HG03432 (cell line): Measurements from ENCODE around the gene SLC8B1.

Experiments used
- ATAC-seq: cut with Tn5 transposase; IDR thresholded peaks from one replicate; pipeline ENCODE4 v1.9.1; 2021; ENCODE audit warnings: mild to moderate bottlenecking, moderate library complexity; ENCODE audit not compliant: unreplicated experiment

Gene SLC8B1

DNA sequence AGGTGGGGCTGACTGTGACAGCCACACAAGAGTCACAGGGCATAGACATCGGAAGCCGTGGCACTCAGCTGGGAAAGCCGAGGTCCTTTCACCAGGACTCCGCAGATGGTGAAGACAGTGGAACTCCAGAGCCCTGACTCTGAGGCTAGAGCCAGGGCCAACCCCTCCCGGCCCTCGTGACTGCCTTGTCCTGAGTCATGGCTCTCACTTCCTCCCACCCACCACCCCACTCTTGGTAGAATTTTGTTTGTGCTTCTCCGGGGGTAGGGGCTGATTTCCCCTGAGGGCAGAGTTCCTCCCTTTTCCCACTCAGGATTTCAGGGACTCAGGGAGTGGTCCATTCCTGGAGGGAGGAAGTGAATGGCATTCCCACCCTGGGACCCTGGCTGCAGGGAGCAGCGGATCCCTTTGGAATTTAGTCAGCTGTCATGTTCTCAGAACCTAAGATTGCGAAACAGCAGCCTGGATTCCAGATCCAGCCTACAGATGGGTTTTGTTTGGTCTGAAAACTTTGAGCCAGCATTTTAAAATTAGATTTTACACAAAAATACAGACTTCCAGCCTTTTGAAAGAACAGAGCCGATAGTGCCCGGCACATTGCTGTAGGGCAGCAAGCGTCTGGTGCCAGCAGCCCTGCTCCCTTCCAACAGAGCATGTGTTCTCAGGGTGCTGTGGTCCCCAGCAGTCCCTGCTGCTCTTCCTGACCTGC, 62.9 kb downstream of the SLC8B1 start:
- ATAC-seq = no peak

DNA sequence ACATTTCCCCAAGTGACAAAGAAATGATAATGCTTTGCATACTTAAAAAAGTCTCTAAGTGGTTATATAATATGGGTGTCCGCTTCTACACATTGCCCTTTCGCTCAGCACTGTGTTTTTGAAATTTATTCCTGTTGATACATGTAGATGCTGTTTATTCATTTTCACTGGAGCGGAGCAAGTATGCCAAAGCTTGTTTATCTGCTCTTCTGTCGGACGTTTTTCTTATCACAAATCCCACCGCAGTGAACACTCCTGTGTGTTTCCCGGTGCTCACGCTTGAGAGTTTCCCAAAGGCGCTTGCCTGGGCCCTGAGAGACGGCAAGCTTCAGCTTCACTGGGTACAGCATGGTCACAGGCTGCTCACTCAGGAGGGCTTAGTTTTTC, 63.5 kb downstream of the SLC8B1 start:
- no peak for ATAC-seq

DNA sequence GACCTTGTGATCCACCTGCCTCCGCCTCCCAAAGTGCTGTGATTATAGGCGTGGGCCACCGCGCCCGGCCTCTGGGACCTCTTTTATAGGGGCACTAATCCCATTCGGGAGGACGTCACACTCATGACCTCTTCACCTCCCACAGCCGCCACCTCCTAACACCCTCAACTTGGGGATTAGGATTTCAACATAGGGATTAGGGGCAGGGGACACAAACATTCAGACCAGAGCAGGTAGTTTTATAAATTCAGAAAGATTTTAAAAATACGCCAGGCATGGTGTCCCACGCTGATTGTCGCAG, 64.2 kb downstream of the SLC8B1 start:
- ATAC-seq = no peak

- no peak for ATAC-seq
Observed at GRCh38 chr12:113269257-113269943, 65.5 kb downstream of the SLC8B1 start.

DNA sequence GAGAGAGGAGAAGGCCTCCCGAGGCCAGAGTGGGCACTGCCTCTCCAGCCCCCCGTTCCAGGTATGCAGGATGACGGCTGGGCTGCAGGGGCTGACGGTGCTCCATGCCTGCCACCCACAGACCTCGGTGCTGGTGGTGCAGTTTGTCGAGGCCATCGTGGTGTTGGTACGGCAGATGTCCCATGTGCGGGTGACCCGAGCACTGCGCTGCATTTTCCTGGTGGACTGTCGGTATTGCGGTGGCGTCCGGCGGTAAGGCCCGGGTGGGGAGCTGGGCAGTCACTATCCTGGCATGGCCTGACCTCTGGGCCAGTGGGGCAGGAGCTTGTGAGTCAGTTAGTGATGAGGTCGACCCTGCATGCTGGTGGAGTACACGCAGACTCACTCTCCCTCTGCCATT, 66.3 kb downstream of the SLC8B1 start:
- ATAC-seq = no peak

- ATAC-seq = no peak
Observed at GRCh38 chr12:113268136-113268535, 66.8 kb downstream of the SLC8B1 start.

DNA sequence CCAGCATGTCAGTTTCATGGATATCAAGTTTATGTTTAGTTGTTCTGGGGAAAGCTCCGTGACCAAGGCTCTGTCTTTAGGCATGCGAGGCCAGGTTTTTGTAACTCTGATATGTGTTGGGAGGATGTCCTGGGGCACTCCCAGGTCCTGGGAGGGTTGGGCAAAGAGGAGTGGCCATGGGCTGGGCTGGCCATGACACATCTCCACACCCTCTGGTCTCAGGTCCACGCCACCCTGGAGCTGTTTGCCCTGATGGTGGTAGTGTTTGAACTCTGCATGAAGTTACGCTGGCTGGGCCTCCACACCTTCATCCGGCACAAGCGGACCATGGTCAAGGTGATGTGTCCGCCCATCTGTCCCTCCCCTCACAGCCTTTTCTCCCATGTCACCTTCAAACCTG, 67.3 kb downstream of the SLC8B1 start:
- no peak for ATAC-seq

DNA sequence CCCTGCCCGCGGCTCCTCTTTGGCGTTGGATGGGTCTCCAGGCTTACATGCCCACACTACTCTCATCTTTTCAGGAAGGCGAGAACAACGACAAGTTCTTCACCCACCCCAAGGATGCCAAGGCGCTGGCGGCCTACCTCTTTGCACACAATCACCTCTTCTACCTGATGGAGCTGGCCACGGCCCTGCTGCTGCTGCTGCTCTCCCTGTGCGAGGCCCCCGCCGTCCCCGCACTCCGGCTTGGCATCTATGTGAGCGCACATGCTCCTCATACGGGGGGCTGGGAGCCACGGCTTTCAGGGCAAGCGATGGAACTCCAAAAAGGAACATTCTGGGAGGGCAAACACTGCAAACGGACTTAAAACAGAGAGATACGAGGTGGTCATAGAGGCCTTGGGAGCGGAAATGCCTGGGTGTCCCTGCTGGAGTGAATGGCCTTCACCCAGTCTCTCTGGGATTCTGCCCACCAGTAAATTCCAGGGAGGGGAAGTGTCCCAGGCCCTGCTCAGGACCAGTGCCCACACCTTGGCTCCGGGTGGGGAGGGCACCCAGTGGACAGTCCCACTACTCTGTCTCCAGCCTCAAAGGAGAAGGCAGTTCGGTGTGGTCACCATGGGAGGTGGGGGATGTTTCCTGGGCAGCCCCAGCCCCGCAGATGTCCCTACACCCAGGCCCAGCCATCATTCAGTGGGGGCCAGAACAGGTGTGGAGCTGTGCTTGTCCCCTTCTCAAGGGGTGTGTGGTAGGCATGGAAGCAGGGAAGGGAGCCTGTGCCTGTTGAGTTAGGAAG, 68.6 kb downstream of the SLC8B1 start:
- ATAC-seq = no peak

DNA sequence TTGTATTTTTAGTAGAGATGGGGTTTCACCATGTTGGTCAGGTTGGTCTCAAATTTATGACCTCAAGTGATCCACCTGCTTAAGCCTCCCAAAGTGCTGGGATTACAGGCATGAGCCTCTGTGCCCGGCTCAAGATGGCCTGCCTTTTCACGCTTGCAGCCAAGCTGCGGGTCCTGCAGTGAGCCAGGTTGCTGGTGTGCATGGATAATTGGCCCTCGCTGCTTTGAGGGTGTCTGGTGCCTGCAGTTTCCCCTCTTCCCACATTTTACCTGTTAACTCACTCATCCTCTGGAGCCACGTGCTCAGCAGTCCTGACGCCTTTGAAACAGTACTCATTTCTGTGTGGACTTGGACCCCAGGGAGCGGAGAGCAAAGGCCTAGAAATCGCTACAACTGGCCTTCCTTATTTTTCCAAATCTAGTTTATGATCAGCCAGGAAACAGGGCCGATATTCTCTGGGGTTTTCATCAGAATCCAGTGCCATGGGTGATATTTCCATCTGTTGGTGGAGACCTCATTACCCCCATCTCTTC, 71.4 kb downstream of the SLC8B1 start:
- no peak for ATAC-seq

GRCh38 chr12:113262710-113263109, 72.2 kb downstream of the SLC8B1 start:
- no peak for ATAC-seq

DNA sequence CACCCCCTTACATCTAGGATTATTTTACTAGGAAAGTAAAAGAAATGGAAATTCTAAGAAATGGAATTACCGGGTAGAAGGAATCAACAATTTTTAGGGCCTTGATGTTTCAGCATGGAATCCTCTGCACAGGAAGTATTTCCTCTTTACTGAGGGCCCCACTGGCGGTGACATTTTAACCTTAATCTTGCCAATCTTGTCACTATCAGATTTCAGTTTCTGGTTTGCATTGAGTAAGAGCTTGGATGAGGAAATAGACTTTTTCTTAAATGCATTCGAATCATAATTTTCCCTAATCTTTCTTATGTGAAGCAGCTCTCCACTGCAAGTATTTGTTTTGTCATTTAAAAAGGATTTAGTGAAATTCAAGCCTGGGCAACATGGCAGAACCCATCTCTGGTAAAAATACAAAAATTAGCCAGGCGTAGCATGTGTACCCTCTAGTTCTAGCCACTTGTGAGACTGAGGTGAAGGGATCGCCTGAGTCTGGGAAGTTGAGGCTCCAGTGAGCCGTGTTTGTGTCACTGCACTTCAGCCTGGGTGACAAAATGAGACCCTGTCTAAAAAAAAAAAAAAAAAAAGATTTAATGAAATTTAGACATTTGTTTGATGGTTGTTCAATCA, 73.0 kb downstream of the SLC8B1 start:
- ATAC-seq = peak; percentile 47

- no peak for ATAC-seq
Observed at GRCh38 chr12:113260636-113261300, 74.1 kb downstream of the SLC8B1 start.

DNA sequence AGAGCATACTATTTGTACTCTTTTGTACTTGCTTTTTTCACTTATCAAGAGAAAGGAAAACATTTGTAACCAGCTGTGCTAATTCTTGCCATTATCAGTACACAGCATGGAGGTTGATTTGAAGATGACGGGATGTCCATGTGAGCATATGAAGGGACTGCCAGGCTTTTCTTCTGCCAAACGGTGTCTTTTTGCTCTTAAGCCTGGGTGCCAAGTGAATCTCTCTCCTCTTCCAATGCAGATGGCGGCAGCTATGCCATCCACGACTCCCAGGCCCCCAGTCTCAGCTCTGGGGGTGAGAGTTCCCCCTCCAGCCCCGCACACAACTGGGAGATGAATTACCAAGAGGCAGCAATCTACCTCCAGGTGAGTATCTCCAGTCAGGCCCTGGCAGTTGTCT, 74.8 kb downstream of the SLC8B1 start:
- no peak for ATAC-seq

DNA sequence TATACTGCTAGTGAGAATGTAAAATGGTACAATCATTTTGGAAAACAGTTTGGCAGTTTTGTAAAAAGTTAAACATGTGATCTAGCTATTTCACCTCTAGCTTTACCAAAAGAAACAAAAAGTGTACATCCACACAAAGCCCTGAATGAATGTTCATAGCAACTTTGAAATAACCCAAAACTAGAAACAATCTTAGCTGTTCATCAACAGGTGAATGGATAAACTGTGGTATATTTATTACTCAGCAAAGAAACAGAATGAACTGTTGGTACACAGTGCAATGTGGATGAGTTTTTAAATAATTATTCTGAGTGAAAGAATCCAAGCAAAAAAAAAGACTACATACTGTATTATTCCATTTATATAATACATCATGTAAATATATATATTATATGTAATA, 77.3 kb downstream of the SLC8B1 start:
- no peak for ATAC-seq

DNA sequence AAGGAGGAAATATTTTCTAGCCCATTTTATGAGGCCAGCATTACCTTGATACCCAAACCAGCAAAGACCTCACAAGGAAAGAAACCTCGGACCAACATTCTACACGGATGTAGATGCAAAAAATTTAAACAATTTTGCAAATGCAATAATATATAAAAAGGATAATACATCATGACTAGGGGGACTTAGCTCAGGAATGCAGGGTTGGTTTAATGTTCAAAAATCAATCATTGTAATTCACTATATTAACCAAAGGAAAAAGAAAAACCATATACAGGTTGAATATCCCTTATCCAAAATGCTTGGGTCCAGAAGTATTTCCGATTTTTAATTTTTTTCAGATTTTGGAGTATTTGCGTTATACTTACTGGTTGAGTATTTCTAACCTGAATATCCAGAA, 80.6 kb downstream of the SLC8B1 start:
- ATAC-seq = no peak

DNA sequence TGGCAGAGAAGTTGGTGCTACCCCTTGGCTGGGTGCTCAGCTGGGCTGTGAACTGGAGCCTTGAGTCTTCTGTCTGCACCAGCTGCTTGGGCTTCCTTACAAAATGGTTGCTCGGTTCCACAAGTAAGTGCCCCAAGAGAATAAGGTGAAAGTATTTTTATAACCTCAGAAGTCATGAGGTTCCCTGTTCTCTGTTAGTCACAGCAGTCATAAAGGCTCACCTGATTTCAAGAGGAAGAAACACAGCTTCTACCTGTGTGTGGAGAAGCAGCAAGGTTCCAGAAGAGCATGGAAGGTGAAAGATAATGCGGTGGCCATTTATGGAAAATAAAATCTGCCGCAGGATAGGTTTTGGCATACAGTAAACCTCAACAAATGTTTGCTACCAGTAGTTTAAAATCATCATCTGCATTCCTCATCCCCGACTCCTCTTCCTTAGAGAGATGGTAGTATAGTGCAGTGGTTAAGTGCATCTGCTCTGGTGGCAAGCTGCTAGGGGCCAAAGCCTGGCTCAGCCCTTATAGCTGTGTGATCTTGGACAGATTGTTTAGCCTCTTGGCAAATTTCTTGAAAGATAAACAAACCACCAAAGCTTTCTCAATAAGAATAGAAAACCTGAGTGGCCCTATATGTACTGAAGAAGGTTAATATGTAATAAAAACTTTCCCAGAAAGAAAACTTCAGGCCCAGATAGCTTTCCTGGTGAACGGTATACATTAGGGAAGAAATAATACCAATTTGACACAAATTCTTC, 81.2 kb downstream of the SLC8B1 start:
- ATAC-seq = no peak

DNA sequence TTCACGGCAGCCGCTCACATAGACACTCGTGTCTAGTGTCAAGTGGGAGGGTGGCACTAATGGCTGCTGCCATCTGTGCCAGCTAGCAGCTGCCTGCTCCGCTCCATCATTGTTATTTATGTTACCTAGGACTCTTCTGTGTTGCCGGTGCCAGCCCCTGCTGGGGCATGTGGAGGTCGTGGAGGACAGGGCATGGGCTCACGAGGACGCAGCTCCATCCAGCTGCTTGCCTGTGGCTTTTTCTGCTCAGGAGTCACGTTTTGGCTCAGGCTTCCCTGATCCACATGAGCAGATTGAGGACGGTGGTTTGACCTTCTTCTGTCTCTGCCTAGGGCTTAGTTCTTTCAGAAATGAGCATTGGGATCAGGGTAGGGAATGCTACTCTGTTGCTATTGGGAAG, 82.4 kb downstream of the SLC8B1 start:
- ATAC-seq = no peak

GRCh38 chr12:113251404-113252070, 83.4 kb downstream of the SLC8B1 start:
- ATAC-seq = no peak

DNA sequence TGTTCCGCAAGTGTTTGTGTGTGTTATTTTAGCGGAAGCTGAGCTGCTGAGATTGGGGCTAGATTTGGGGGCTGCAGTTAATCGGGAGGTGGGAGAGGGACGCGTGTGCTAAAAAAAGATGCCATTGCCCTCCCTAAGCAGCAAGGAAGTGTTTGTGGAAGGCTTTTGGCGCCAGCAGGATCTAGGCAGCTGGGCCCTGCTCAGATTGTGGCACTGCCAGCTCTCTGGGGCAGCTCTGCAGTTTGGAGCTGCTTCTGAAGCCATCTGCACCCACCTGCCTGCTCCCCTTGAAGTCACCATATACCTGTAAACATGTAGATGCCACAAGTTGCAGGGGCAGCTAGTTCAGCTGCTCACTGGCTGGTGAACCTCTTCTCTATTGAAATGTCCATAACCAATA, 84.9 kb downstream of the SLC8B1 start:
- ATAC-seq = no peak

DNA sequence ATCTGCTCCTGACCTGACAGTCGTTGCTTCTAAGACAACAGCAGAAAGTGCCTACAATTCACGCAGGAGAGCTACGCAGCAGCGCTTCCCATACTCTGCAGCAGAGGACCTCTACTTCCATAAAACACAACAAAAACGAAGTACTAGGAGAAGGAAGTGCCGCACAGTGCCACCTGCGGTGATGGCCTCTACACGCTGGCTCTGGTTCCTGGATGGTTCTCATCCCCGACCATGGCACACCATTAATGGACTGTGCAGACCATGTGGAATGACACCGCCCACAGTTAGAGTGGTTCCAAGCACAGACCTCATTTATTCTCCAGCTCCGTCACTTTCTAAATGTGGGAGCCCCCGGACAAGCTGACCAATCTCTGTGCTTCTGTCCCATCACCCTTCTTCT, 85.4 kb downstream of the SLC8B1 start:
- ATAC-seq = no peak
